NCI-H146 (cell line): ENCODE data around the gene REEP3.

Experiments used
- DNase-seq: peaks from one replicate; lab custom pipeline; 2025; lab: John Stamatoyannopoulos, UW

Gene REEP3

GRCh38 chr10:63588436-63589167 lies 67.4 kb downstream of the REEP3 start:
- peak; percentile 68 for DNase-seq

- DNase-seq, result no peak
Measured at GRCh38 chr10:63591600-63592379, 70.6 kb downstream of the REEP3 start.

GRCh38 chr10:63593576-63593975 lies 72.4 kb downstream of the REEP3 start:
- no peak for DNase-seq

- DNase-seq, result no peak
Measured at GRCh38 chr10:63595072-63595471, 73.9 kb downstream of the REEP3 start.

- no peak for DNase-seq
Measured at GRCh38 chr10:63596924-63597323, 75.7 kb downstream of the REEP3 start.

GRCh38 chr10:63600540-63600939 lies 79.3 kb downstream of the REEP3 start:
- DNase-seq, result no peak

- DNase-seq, result no peak
Measured at GRCh38 chr10:63603709-63604445, 82.7 kb downstream of the REEP3 start.

GRCh38 chr10:63605197-63605967 lies 84.2 kb downstream of the REEP3 start:
- no peak for DNase-seq

GRCh38 chr10:63608511-63608910 lies 87.3 kb downstream of the REEP3 start:
- no peak for DNase-seq

- DNase-seq, result no peak
Measured at GRCh38 chr10:63611078-63611477, 89.9 kb downstream of the REEP3 start.

GRCh38 chr10:63614371-63614891 lies 93.2 kb downstream of the REEP3 start:
- no peak for DNase-seq

GRCh38 chr10:63618552-63618951 lies 97.4 kb downstream of the REEP3 start:
- DNase-seq, result no peak

- DNase-seq, result no peak
Measured at GRCh38 chr10:63619426-63619825, 98.2 kb downstream of the REEP3 start.

- no peak for DNase-seq
Measured at GRCh38 chr10:63622097-63622496, 100.9 kb downstream of the REEP3 start.

- DNase-seq, result no peak
Measured at GRCh38 chr10:63624701-63625100, 103.5 kb downstream of the REEP3 start.

GRCh38 chr10:63627396-63627795 lies 106.2 kb downstream of the REEP3 start:
- no peak for DNase-seq

- DNase-seq, result no peak
Measured at GRCh38 chr10:63627881-63628296, 106.7 kb downstream of the REEP3 start.

GRCh38 chr10:63628526-63629362 lies 107.5 kb downstream of the REEP3 start:
- peak; percentile 85 for DNase-seq

GRCh38 chr10:63629363-63630084 lies 108.3 kb downstream of the REEP3 start:
- DNase-seq, result peak; percentile 85
